HG03521 (cell line): Measurements from ENCODE around the gene BHLHA9.
"Not testable (repeated sequence)": the region's sequence is repeated elsewhere in the genome, so short reads cannot be mapped to it uniquely, and the experiment has no call there.

Source experiments
- ATAC-seq: cut with Tn5 transposase; IDR thresholded peaks from one replicate; pipeline ENCODE4 v1.9.1; 2021; ENCODE audit warnings: mild to moderate bottlenecking, moderate library complexity; ENCODE audit not compliant: unreplicated experiment

Gene BHLHA9

GRCh38 chr17:1298606-1299005 is 28.4 kb downstream of the BHLHA9 start:
- ATAC-seq = no peak

GRCh38 chr17:1299552-1300370 is 29.5 kb downstream of the BHLHA9 start:
- no peak for ATAC-seq

GRCh38 chr17:1300371-1300905 is 30.2 kb downstream of the BHLHA9 start:
- ATAC-seq = no peak

GRCh38 chr17:1301546-1301945 is 31.3 kb downstream of the BHLHA9 start:
- no peak for ATAC-seq

- ATAC-seq = no peak
These were observed 32.5 kb downstream of the BHLHA9 start for GRCh38 chr17:1302761-1303160.

- ATAC-seq = no peak
These were observed 34.3 kb downstream of the BHLHA9 start for GRCh38 chr17:1304522-1304921.

GRCh38 chr17:1304962-1305563 is 34.8 kb downstream of the BHLHA9 start:
- no peak for ATAC-seq

GRCh38 chr17:1307829-1308228 is 37.6 kb downstream of the BHLHA9 start:
- ATAC-seq = not testable (repeated sequence)

GRCh38 chr17:1312261-1312870 is 42.1 kb downstream of the BHLHA9 start:
- ATAC-seq = no peak

- no peak for ATAC-seq
These were observed 43.2 kb downstream of the BHLHA9 start for GRCh38 chr17:1313270-1314005.

- no peak for ATAC-seq
These were observed 45.2 kb downstream of the BHLHA9 start for GRCh38 chr17:1315409-1315808.

GRCh38 chr17:1315891-1316403 is 45.7 kb downstream of the BHLHA9 start:
- no peak for ATAC-seq
